HG03175 (cell line): ENCODE measurements around the gene FAM180A.

Experiments used
- ATAC-seq: cut with Tn5 transposase; IDR thresholded peaks from one replicate; pipeline ENCODE4 v1.9.1; 2021; ENCODE audit warnings: mild to moderate bottlenecking, moderate library complexity; ENCODE audit not compliant: unreplicated experiment

FAM180A gene

GRCh38 chr7:135771961-135772638, 23.5 kb upstream of the FAM180A start:
- ATAC-seq: no peak

- ATAC-seq: no peak
Measured at GRCh38 chr7:135771051-135771450, 22.4 kb upstream of the FAM180A start.

DNA sequence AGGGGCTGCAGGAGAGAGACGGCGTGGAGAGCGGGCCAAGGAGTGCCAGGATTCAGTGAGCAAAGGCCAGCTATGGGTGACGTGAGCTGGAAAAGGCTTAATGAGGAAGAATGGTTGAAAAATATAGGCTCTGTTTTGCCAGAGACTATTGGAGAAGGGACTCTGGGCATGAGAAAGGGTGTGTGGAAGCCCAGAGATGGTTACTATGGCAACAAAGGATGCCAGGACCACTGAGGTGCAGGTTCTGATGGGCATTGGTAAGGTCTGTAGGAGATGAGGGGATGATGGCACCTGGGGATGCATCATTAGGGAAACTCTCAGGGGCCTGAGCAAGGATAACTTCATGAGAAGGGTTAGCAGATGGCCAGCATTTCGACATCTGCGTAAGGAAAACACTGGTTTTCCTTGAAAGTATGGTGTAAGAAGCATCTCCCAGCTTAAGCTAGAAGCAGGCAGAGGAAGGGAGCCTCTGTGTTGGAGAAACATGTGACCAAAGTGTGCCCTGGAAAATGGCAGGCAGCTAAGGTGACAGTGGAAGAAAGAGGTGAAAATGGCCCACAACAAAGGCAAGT, 21.6 kb upstream of the FAM180A start:
- ATAC-seq: no peak

DNA sequence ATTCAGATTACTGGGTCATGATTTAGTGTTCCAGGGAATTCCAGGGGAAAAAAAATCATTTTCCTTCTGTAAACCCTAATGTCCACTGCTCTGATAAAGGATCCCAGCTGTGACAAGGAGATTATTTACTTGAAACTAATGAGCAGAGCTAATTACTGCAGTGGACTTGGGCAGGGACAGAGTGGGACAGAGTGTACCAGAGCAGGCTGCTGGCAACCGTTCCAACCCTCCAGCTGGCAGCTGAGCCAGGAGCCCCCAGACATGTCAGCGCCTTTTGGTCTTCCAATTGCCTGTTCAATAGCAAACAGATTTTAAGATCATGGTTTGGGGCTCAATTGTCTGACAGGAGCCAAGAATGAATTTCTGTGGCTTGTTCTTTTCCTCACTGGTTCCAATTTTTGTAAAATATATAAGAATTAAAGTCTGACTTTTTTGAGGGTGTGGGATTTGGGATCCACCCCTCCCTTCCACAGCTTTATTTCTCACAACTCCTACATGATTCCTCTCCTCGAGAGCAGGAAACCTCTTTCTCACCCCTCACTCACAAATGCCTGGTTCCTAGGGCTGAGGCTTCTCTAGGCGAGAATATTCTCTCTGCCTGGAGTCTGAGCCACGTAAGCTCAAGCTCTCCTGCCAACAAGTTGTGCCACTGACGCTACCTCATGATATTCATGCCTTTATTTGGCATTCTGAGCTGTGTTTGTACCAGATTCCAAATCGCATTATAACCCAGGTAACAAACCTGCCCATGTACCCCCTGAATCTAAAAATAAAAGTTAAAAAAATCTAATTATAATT, 20.6 kb upstream of the FAM180A start:
- ATAC-seq: no peak

- ATAC-seq: no peak
Measured at GRCh38 chr7:135768467-135768866, 19.9 kb upstream of the FAM180A start.

GRCh38 chr7:135768064-135768463, 19.5 kb upstream of the FAM180A start:
- no peak for ATAC-seq

- ATAC-seq: no peak
Measured at GRCh38 chr7:135763261-135763660, 14.6 kb upstream of the FAM180A start.

GRCh38 chr7:135761751-135762488, 13.3 kb upstream of the FAM180A start:
- ATAC-seq: no peak

- no peak for ATAC-seq
Measured at GRCh38 chr7:135759532-135759931, 10.9 kb upstream of the FAM180A start.

DNA sequence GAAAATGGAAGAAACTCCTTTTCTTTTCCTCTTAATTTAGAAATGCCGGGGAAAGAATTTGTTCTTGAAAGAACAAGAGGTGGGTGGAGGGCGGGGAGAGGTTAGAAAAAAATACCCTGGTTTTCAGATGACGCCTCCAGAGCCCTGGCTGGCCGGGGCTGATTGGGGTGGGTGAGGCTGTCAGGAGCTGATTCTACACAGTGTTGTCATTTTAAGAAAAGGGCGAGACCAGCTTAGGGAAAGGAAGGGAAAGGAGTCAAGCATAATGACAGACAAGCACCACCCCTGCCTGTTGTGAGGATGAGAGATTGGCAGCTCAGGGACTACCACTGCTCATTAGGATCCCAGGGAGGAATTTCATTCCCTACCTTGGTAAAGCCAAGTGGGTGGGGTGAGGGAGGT, 9.9 kb upstream of the FAM180A start:
- ATAC-seq: no peak

GRCh38 chr7:135757719-135758411, 9.3 kb upstream of the FAM180A start:
- no peak for ATAC-seq

DNA sequence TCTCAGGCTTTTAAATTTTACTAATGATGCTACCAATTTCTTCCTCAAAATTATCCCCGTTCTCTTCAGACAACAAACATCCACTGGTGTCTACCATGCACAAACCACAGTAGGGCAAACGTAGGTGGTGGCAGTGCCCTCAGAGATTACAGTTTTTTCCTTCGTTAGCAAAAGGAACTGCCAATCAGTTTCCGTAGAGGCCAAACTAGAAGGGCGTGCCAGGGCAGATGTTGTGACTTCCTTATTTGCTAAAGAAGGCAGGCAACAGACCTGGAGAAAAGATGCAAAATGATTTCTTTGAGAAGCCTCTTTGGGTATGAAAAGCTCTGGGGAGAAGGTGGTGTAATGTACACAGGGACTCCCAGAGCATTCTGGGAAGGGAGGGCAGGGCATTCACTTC, 7.6 kb upstream of the FAM180A start:
- no peak for ATAC-seq

DNA sequence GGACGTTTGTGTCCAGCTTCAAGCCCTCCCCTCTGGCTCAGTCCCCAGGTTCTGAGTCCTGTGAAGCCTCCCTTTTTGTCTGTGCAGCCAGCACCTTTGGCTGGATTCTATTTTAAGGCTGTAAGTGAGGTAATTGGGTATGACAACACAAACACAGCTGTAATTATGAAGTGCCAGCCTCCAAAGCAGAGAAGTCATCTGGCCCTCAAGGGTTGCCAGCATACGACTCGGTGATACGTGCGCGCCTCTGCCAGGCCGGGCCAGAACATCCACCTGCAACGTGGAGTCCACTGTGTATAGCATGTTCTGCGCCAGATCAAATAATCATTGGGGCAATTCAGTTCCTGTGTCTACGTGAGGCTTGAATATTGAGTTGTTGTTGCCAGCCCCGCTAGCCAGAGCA, 6.7 kb upstream of the FAM180A start:
- no peak for ATAC-seq

- no peak for ATAC-seq
Measured at GRCh38 chr7:135753616-135754413, 5.2 kb upstream of the FAM180A start.

DNA sequence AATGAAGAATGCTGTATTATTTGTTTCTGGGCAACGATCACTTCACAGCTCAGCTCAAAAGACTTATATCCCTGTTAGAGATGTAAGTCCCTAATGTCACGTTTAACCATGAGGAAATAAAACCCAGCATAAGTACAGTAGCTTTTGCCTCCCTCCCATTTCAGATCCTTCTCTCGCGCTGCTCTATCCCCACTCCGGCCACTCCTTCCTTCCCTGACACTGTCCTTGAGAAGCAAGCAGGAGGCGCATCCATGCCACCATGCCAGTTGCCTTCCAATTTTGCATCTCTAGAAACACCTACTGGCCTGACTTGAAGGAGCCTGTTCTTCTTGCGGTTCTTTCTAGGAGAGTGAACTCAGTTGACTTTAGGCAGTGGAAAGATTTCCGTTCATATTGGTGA, 1.2 kb downstream of the FAM180A start:
- no peak for ATAC-seq

DNA sequence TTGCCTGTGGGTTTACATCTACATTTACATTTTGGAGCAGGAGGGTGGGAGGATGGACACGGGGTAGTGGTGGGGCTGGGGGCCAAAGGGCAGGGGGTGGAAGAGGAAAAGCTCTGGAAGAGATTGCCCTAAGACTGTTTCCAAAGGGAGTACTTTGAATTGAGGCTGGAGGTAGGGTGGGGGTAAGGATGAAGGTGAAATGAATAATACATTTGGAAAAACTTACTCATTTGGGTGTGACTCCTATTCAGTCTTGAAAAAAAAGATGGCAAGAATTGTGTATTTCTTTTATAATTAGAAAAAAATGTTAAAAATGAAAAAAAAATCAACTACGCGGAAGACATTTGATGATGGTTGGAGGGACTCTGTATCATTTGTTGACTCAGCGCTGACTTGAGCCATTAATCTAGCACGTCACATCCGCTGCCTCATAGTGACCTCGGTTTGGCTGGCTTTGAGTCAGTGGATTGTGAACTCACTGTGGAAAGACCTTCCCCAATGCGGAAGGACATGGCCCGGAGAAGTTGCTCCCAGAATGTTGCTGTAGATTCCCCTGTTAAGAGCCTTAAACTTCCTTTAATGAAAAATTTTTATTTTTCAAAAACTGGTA, 2.8 kb downstream of the FAM180A start:
- no peak for ATAC-seq

- ATAC-seq: no peak
Measured at GRCh38 chr7:135744938-135745702, 3.5 kb downstream of the FAM180A start.

DNA sequence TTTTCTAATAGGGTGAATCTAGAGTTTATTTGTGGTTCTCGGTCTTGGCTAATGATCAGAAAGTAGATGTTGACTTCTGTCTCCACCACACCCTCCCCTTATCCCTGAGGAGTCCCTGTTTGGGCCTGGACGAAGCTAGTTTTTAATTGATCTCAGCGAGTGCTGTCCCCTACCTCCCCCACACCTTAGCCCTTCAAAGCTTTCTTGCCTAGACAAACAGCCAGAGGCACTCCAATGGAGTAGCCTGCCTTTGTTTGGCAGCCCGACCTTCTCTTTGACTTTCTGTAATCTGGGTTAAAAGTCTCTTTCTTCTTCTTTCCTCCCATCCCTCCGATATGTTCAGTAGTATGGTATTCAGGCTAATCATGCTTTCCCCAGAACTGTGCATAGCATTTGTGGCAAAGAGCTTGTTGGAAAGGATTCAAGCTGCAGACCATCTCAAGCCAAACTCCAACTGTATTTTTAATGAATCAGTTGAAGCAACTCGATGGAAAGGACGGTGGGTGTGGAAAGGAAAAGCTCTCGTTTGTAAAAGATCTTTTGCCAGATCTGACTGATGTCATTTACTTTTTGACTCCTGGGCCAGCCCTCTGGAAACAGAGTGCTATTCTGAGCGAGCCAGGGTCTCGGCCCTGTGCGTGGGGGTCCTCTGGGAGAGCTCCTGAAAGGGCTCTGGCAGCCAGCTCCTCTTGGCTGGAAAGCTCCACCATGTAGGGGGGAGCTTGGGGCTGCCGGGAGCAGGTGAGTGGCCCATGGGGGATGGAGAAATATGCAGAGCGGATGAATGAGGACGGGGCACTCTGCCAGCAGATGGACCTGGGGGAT, 4.5 kb downstream of the FAM180A start:
- ATAC-seq: no peak
